HK-2 (cell line): ENCODE data around the gene DNAH7.
A peak's percentile ranks its signal among the peaks of the same experiment; 100 is the strongest.

Experiments
- DNase-seq: peaks from one replicate; pipeline ENCODE4 v3.0.0-alpha.2; 2018; ENCODE audit not compliant: unreplicated experiment

Gene DNAH7

GRCh38 chr2:196077821-196078220 is 9.2 kb upstream of the DNAH7 start:
- no peak for DNase-seq

GRCh38 chr2:196076778-196077568 is 8.3 kb upstream of the DNAH7 start:
- DNase-seq, result no peak

GRCh38 chr2:196075196-196075595 is 6.6 kb upstream of the DNAH7 start:
- no peak for DNase-seq

- no peak for DNase-seq
Measured at GRCh38 chr2:196074631-196075030, 6.0 kb upstream of the DNAH7 start.

GRCh38 chr2:196073521-196073920 is 4.9 kb upstream of the DNAH7 start:
- no peak for DNase-seq

- DNase-seq, result no peak
Measured at GRCh38 chr2:196067088-196067382, 1.6 kb downstream of the DNAH7 start.

DNA sequence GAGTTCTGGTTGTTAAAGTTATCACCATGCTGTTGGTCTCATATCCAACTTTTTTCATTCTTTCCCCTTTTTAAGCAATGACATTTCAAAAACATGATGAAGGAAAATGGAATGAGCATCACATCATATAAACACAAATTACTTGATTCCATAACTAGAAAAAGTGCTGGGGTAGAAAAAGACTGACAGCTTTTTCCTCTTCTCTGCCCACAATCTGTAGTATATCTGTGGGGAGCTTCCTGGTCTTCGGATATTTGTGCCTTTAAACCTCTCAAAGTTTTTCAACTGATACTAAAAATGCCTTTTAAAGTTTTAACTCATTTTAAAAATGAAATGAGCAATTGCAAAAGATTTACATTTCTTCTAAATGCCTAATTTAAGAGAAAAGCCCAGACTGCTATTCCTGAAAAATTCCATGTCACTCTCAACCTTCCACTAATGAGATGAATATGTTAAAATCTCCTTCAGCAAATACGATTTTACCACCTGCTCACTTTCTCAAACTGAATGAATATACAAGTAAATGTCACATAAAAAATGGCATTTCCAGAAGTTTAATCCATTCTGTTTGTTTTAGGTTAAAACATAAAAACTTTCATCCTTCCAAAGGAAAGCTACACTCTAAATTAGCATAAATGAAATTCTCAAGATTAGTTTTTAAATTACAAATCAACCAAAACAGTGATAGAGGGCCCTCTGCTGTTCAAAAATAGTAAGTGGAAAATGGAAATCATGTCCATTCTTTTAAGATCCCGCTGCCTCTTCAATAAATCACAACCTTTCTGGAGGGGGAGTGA is 2.1 kb downstream of the DNAH7 start:
- no peak for DNase-seq

- DNase-seq, result no peak
Measured at GRCh38 chr2:196063773-196064172, 4.9 kb downstream of the DNAH7 start.

- DNase-seq, result no peak
Measured at GRCh38 chr2:196059491-196059960, 9.1 kb downstream of the DNAH7 start.

GRCh38 chr2:196054631-196055030 is 14.0 kb downstream of the DNAH7 start:
- no peak for DNase-seq

GRCh38 chr2:196046123-196046917 is 22.3 kb downstream of the DNAH7 start:
- DNase-seq, result peak; percentile 18

GRCh38 chr2:196041786-196042185 is 26.9 kb downstream of the DNAH7 start:
- no peak for DNase-seq

DNA sequence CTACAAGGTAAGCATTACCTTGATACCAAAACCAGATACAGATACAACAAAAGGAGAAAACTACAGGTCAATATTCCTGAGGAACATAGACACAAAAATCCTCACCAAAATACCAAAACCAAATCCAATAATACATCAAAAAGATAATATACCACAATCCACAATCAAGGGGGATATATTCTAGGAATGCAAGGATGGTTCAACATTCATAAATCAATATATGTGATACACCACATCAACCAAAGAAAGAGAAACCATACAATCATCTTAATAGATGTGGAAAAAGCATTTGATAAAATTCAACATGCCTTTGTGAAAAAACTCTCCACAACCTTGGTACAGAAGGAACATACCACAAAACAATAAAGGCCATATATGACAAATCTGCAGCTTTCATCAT is 28.4 kb downstream of the DNAH7 start:
- no peak for DNase-seq

DNA sequence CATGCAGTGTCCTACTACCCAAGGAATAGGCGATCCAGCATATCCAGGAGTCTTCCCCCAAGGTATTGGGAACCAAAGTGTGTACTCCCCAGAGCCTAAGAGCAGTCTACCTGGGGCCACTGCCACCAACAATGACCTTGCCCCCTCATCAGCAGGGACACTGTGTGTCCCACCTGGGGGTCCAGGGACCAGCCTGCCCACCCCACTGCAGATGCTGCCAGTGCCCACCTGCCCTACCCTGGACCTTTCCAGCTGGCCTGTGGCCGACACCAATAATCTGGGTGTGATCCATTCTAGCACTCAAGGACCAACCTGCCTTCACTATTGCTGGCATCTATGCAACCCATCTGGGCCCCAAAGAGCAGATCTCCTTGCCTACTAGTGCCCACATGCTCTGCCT is 32.2 kb downstream of the DNAH7 start:
- no peak for DNase-seq

GRCh38 chr2:196018037-196018436 is 50.6 kb downstream of the DNAH7 start:
- no peak for DNase-seq

GRCh38 chr2:196012314-196012713 is 56.3 kb downstream of the DNAH7 start:
- DNase-seq, result no peak

DNA sequence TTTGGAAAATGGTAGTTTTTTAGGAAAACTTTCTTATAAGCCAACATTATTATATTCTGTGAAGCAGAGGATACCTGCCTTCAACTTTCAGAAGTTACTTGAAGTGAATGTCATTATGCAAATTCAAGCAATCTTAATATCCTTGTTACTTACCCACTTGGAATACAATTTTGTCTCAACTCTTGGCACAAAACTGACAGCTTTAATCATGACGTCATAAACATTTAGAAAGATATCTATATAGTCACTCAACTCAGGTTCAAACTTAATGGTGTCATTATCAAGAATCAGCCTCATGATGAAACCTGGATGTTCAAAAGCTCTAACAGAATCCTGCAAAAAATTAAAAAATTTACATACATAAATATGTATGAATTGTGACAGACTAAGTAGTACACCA is 68.1 kb downstream of the DNAH7 start:
- DNase-seq, result no peak

GRCh38 chr2:195998070-195998469 is 70.6 kb downstream of the DNAH7 start:
- DNase-seq, result no peak

DNA sequence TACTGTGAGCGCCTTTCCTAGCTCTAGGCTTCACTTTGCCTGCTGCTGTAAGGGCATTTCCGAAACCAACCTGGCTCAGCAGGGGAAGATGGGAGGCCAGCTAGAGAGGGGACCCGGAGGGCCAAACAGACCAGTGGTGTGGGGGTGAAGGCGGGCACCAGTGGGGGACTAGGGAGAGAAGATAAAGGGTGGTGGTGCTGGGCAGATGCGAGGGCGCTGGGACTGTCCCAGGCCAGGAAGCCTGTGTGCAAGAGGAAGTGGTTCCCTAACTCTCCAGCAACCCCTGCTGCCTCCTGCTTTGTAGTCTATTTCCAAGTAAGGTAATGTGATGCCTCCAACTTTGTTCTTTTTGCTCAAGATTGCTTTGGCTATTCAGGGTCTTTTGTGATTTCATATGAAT is 73.1 kb downstream of the DNAH7 start:
- no peak for DNase-seq

DNA sequence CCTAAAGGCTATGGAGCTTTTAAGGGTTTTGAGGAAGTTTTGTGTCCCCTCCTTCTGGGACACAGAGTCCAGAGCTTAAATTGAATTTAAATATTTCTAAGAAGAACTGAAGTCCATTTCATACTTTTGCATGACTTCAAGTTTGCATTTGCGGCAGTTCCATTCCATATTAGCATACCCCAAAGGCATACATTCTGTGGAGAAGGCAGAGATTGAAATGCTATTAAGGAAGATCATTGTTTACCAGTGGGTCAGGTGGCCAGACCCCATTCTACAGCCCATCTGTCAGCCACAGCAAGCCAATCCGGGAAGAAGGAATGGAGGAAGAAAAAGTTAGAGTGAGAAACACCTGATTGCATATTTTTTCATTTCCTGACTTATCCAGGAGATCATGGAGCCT is 75.0 kb downstream of the DNAH7 start:
- DNase-seq, result no peak

DNA sequence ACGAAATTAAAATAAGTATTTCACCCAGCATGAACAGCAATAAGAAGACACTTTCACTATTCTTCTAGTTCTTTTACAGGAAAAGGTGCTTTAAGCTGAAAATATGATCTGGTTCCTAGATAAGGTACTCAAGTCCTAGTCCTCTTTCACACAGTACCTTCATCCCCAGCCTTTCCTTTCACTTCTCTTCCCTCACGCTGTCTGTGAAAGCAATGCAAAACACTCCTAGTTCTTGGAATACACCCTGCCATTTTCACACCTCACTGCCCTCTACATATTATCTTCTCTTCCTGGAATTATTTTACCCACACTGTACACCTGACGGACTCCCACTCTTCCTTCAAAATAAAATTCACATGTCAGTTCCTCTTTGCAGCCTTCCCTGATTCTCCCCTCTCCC is 82.9 kb downstream of the DNAH7 start:
- no peak for DNase-seq

DNA sequence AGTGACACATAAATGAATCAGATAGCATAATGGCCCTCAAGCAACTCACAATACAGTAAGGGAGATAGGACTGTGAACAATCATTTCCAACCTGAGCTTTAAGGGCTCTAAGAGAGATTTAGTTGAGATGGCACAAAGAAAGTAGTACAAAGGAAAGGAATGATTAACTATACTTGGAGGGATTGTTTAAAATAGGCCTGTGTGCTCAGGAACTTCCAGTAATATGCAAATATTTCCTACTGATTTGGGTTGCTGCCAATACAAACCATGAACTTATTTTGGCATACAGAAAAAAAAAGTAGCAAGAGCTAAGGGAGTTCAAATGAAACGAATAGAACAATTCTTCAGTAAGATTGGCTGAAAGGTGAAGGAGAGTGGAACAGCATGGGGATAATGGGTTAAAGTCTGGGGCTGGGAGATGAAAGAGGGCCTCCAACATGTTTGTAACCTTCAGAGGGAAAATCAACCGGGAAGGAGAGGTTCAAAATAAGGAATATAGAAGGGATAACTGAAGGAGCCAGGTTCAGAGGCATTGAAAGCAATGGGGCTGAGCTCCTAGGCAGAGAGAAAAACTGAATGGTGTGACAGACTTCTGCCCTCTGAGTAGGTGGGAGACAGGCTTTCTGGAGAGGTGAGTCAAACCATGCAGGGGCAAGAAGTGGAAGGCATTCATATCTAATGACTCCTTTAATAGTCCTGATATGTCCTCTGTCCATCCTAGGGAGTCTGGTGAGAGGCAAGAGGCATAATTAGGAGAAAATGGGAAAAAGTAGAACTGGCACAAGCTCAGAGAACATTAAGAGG is 83.5 kb downstream of the DNAH7 start:
- DNase-seq, result no peak
